OCI-LY3 (cell line): ENCODE measurements around the gene PPP2R2B.
"Not testable (repeated sequence)": the region's sequence is repeated elsewhere in the genome, so short reads cannot be mapped to it uniquely, and the experiment has no call there.

ENCODE experiments used
- H2AFZ ChIP-seq: fragments of 200-600, 300-600 bp; shearing (Covaris generic); 2 replicates; pipeline ENCODE4 v1.6.0; 2014; ENCODE audit warnings: antibody characterized with exemption, low read depth, low read length
- H3K27ac ChIP-seq: fragments of 200-600, 300-600 bp; sonication (generic); 2 replicates; pipeline ENCODE4 v1.5.1; 2014; ENCODE audit warnings: mild to moderate bottlenecking, low read length, moderate library complexity, mixed read lengths
- H3K27me3 ChIP-seq: fragments of 200-600, 300-600 bp; sonication (generic); 2 replicates; pipeline ENCODE4 v1.6.1; 2014; ENCODE audit warnings: low read depth, low read length, mixed read lengths
- H3K36me3 ChIP-seq: fragments of 200-600, 300-600 bp; sonication (generic); replicated peaks from 2 replicates; pipeline ENCODE3; 2014; ENCODE audit warnings: low read depth, low read length, mixed read lengths
- H3K4me1 ChIP-seq: fragments of 300-600, 200-600 bp; sonication (generic); 2 replicates; pipeline ENCODE4 v1.6.1; 2014; ENCODE audit warnings: low read length, mixed read lengths
- H3K4me2 ChIP-seq: fragments of 200-600, 300-600 bp; sonication (generic); 2 replicates; pipeline ENCODE4 v1.6.1; 2014; ENCODE audit warnings: low read length, mixed read lengths
- H3K4me3 ChIP-seq: fragments of 300-600, 200-600 bp; sonication (generic); 2 replicates; pipeline ENCODE4 v1.5.1; 2014; ENCODE audit warnings: antibody characterized with exemption, mild to moderate bottlenecking, low read length, moderate library complexity
- H3K79me2 ChIP-seq: fragments of 300-600, 200-600 bp; shearing (Covaris generic); 2 replicates; pipeline ENCODE4 v1.6.1; 2014; ENCODE audit warnings: mild to moderate bottlenecking, low read length, mixed read lengths
- H3K9ac ChIP-seq: fragments of 300-600, 200-600 bp; shearing (Covaris generic); 2 replicates; pipeline ENCODE4 v1.6.0; 2014; ENCODE audit warnings: mild to moderate bottlenecking, low read length, moderate library complexity
- H3K9me3 ChIP-seq: fragments of 200-600, 300-600 bp; shearing (Covaris generic); 2 replicates; pipeline ENCODE4 v1.6.1; 2014; ENCODE audit warnings: low read length, mixed read lengths; ENCODE audit not compliant: insufficient read depth
- H4K20me1 ChIP-seq: fragments of 200-600, 300-600 bp; sonication (generic); 2 replicates; pipeline ENCODE4 v1.6.1; 2016; ENCODE audit warnings: low read length, mixed read lengths; ENCODE audit not compliant: insufficient read depth
- CTCF ChIP-seq: fragments of 200-600, 300-600 bp; sonication (generic); IDR thresholded peaks from 2 replicates; pipeline ENCODE4 v1.5.1; 2014; ENCODE audit warnings: antibody characterized with exemption, low read length, low read depth
- EZH2phosphoT487 ChIP-seq: fragments of 200-600 bp; shearing (Covaris generic); IDR thresholded peaks from 2 replicates; pipeline ENCODE4 v1.6.1; 2018; ENCODE audit warnings: antibody characterized with exemption, mixed run types, low read depth

The PPP2R2B gene

GRCh38 chr5:146561711-146562110, 316.8 kb downstream of the PPP2R2B start:
- Histone ChIP-seq H3K9me3 (no peaks in the 10 kb centered on the region), H3K4me2 (no peak overlapping the region), H3K9ac (no peak overlapping the region), H2AFZ (no peak overlapping the region), H3K4me3 (no peak overlapping the region), H3K27ac (no peak overlapping the region), H3K27me3 (no peaks in the 10 kb centered on the region), H3K79me2 (no peaks in the 10 kb centered on the region), H3K36me3 (no peaks in the 10 kb centered on the region), H3K4me1 (no peaks in the 10 kb centered on the region), H4K20me1 (no peaks in the 10 kb centered on the region)
- TF ChIP-seq CTCF (no peak), EZH2phosphoT487 (no peak)

- Histone ChIP-seq H2AFZ (no peak overlapping the region), H3K27ac (no peak overlapping the region), H3K36me3 (no peaks in the 10 kb centered on the region), H3K27me3 (no peaks in the 10 kb centered on the region), H3K4me1 (no peaks in the 10 kb centered on the region), H3K79me2 (no peaks in the 10 kb centered on the region), H3K4me2 (no peak overlapping the region), H3K9ac (no peak overlapping the region), H3K4me3 (no peak overlapping the region), H3K9me3 (no peaks in the 10 kb centered on the region), H4K20me1 (no peaks in the 10 kb centered on the region)
- TF ChIP-seq EZH2phosphoT487 (no peak), CTCF (no peak)
Measured at GRCh38 chr5:146560205-146560812, 318.2 kb downstream of the PPP2R2B start.

GRCh38 chr5:146556884-146557283, 321.7 kb downstream of the PPP2R2B start:
- H2AFZ ChIP-seq, H3K27ac ChIP-seq, H3K4me1 ChIP-seq, H3K4me2 ChIP-seq, H3K79me2 ChIP-seq, H4K20me1 ChIP-seq, H3K9ac ChIP-seq, H3K36me3 ChIP-seq, H3K27me3 ChIP-seq, H3K9me3 ChIP-seq, H3K4me3 ChIP-seq: not testable (repeated sequence)

GRCh38 chr5:146553446-146553845, 325.1 kb downstream of the PPP2R2B start:
- Histone ChIP-seq H3K27me3 (peaks cover 6% of the 10 kb centered on the region; the same call in 1 of the 2 replicates), H3K36me3 (no peaks in the 10 kb centered on the region), H3K9ac (no peak overlapping the region), H3K4me3 (no peak overlapping the region), H3K79me2 (no peaks in the 10 kb centered on the region), H3K27ac (no peak overlapping the region), H3K9me3 (no peaks in the 10 kb centered on the region), H4K20me1 (no peaks in the 10 kb centered on the region), H3K4me2 (peak overlapping the region; percentile 10; the same call in 1 of the 2 replicates), H3K4me1 (peaks cover 20% of the 10 kb centered on the region), H2AFZ (no peak overlapping the region)
- TF ChIP-seq CTCF (no peak), EZH2phosphoT487 (no peak)

GRCh38 chr5:146549615-146550014, 328.9 kb downstream of the PPP2R2B start:
- Histone ChIP-seq H3K4me2 (no peak overlapping the region), H3K4me1 (peaks cover 27% of the 10 kb centered on the region), H3K9me3 (no peaks in the 10 kb centered on the region), H2AFZ (no peak overlapping the region), H3K79me2 (no peaks in the 10 kb centered on the region), H3K9ac (no peak overlapping the region), H3K4me3 (no peak overlapping the region), H3K36me3 (no peaks in the 10 kb centered on the region), H3K27ac (no peak overlapping the region), H3K27me3 (peaks cover 11% of the 10 kb centered on the region; the same call in 1 of the 2 replicates), H4K20me1 (no peaks in the 10 kb centered on the region)
- TF ChIP-seq EZH2phosphoT487: no peak
